Measurements from ENCODE around the gene ELP4. TPM values are rescaled to one million over a fixed set of nuclear protein-coding genes. Genes with fewer than 3 reads are reported as not detected.

ELP4 gene
- total RNA-seq, 1 experiment from 2014 or later = 15.2 TPM

DNA sequence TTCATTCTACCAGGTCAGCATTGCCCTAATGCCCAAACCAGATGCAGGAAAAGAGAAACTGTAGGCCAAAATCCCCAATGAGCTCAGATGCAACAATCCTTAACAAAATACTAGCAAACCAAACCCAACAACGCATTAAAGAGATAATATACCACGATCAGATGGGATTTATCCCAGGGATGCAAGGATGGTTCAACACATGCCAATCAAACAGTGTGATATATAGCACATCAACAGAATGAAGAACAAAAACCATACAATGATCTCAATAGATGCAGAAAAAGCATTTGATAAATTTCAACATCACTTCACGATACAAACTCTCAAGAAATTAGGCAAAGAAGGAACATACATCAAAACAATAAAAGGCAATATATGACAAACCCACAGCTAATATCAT lies 45.1 kb upstream of the ELP4 start:
- H3K14ac ChIP-seq (ENCODE audit: insufficient read depth, low read length) = no peak overlapping the region
- no peak overlapping the region for H3K4ac ChIP-seq (ENCODE audit: low read depth, low read length)
- H3K23me2 ChIP-seq (ENCODE audit: insufficient read length, low read depth, low read length, poor library complexity, severe bottlenecking) = no peaks in the 10 kb centered on the region
- H3T11ph ChIP-seq (ENCODE audit: low read length) = no peak overlapping the region
- H4K20me1 ChIP-seq (ENCODE audit: control insufficient read depth, insufficient read depth, insufficient read length) = no peaks in the 10 kb centered on the region
- H2AK5ac ChIP-seq (ENCODE audit: insufficient read length, low read length) = no peak overlapping the region
- H2AFZ ChIP-seq (ENCODE audit: low read length) = no peak overlapping the region
- H3K23ac ChIP-seq (ENCODE audit: insufficient read length, low read depth, low read length) = no peak overlapping the region
- no peaks in the 10 kb centered on the region for H3K79me1 ChIP-seq (ENCODE audit: insufficient read depth, low read depth, low read length, poor library complexity, severe bottlenecking)
- no peaks in the 10 kb centered on the region for H3K27me3 ChIP-seq (ENCODE audit: insufficient read depth, low read length)
- Mint-ChIP-seq H3K4me1 (no peaks in the 10 kb centered on the region), H3K4me3 (no peak overlapping the region), H3K27me3 (ENCODE audit: low read depth) (no peaks in the 10 kb centered on the region), H3K36me3 (ENCODE audit: insufficient read depth in 1 of 3, low read depth in 3 of 3) (peaks cover 33 to 59% (median 38%) of the 10 kb centered on the region in 3 experiments), H3K9me3 (peaks cover 23 to 27% of the 10 kb centered on the region in 2 experiments), H3K27ac (no peak overlapping the region)
- H3K9ac ChIP-seq (ENCODE audit: extremely low read depth, insufficient read length, low read length) = no peak overlapping the region
- H3K9me3 ChIP-seq (ENCODE audit: control insufficient read depth, low read depth, low read length) = no peaks in the 10 kb centered on the region
- no peak overlapping the region for H3K4me2 ChIP-seq (ENCODE audit: insufficient read depth, insufficient read length, low read length)
- no peak overlapping the region for H2BK5ac ChIP-seq (ENCODE audit: insufficient read length, low read length)
- no CpG with 5 or more reads among the region's 3 CpGs for WGBS (ENCODE audit: extremely low coverage, insufficient read length, low lambda C conversion rate)
- no peak overlapping the region for H3K18ac ChIP-seq (ENCODE audit: insufficient read length, low read depth, low read length)
- no peaks in the 10 kb centered on the region for H3K4me1 ChIP-seq (ENCODE audit: insufficient read depth, low read length)
- no peak overlapping the region for H2BK20ac ChIP-seq (ENCODE audit: low read depth, low read length, poor library complexity, severe bottlenecking)
- H4K8ac ChIP-seq (replicated peaks; ENCODE audit: insufficient read length, low read depth, low read length) = no peak overlapping the region
- no peak overlapping the region for H3K27ac ChIP-seq (ENCODE audit: insufficient read length, low read depth, low read length)
- no peaks in the 10 kb centered on the region; the same call in 1 of the 2 replicates for H3K79me2 ChIP-seq (ENCODE audit: insufficient read depth, low read length)
- H2BK15ac ChIP-seq (ENCODE audit: low read depth, low read length) = no peak overlapping the region
- H4K5ac ChIP-seq (ENCODE audit: insufficient read length, low read depth, low read length) = no peak overlapping the region
- H2BK12ac ChIP-seq (ENCODE audit: insufficient read length, low read depth, low read length) = no peak overlapping the region
- no peak overlapping the region for H3K56ac ChIP-seq (ENCODE audit: insufficient read length, low read depth, low read length)
- TF ChIP-seq, protein P1, sequence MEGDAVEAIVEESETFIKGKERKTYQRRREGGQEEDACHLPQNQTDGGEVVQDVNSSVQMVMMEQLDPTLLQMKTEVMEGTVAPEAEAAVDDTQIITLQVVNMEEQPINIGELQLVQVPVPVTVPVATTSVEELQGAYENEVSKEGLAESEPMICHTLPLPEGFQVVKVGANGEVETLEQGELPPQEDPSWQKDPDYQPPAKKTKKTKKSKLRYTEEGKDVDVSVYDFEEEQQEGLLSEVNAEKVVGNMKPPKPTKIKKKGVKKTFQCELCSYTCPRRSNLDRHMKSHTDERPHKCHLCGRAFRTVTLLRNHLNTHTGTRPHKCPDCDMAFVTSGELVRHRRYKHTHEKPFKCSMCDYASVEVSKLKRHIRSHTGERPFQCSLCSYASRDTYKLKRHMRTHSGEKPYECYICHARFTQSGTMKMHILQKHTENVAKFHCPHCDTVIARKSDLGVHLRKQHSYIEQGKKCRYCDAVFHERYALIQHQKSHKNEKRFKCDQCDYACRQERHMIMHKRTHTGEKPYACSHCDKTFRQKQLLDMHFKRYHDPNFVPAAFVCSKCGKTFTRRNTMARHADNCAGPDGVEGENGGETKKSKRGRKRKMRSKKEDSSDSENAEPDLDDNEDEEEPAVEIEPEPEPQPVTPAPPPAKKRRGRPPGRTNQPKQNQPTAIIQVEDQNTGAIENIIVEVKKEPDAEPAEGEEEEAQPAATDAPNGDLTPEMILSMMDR (conservative IDR thresholded peaks at IDR 0.05) = no peak
- H4K91ac ChIP-seq (ENCODE audit: insufficient read length, low read depth, low read length) = no peak overlapping the region
- DNase-seq = no peak
- H2BK120ac ChIP-seq (ENCODE audit: low read depth, low read length, poor library complexity, severe bottlenecking) = no peak overlapping the region

Measured in H9 (cell line).